Thyroid gland (tissue), 4 donors: ENCODE measurements around the gene BMPR1B. TPM values are rescaled to one million over a fixed set of nuclear protein-coding genes. Genes with fewer than 3 reads are reported as not detected.
"Not testable (repeated sequence)": the region's sequence is repeated elsewhere in the genome, so short reads cannot be mapped to it uniquely, and the experiment has no call there.

Experiments
- DNase-seq, 2 donors: peaks; one replicate each; pipeline ENCODE4 v3.0.0-alpha.2; 2019
- H3K27ac ChIP-seq, 3 donors: fragments of 200-600 bp; sonication (generic); 1 replicate in 2 of 3; 2 replicates in 1 of 3; pipeline ENCODE4 v1.5.1; 2016 to 2019; ENCODE audit warnings: mild to moderate bottlenecking in 1 of 3, moderate library complexity in 1 of 3
- H3K27me3 ChIP-seq: fragments of 200-600 bp; sonication (generic); one replicate; pipeline ENCODE4 v1.5.1; 2019
- H3K36me3 ChIP-seq, 2 donors: fragments of 200-600 bp; sonication (generic); one replicate each; pipeline ENCODE4 v1.5.1; 2016 to 2019
- H3K4me1 ChIP-seq, 2 donors: fragments of 200-600 bp; sonication (generic); one replicate each; pipeline ENCODE4 v1.5.1; 2017 to 2019
- H3K4me3 ChIP-seq, 3 donors: fragments of 200-600 bp; sonication (generic); replicated peaks in 1 of 3; 1 replicate in 2 of 3; 2 replicates in 1 of 3; pipeline ENCODE4 v1.5.1; 2016; ENCODE audit warnings: mild to moderate bottlenecking in 1 of 3
- H3K9me3 ChIP-seq: fragments of 200-600 bp; sonication (generic); one replicate; pipeline ENCODE4 v1.5.1; 2017
- CTCF ChIP-seq, 6 experiments: fragments of 200-600 bp in 3 of 6; fragments of 450-650 bp in 3 of 6; sonication (generic) in 3 of 6; IDR thresholded peaks; one replicate each; pipeline ENCODE4 v1.5.1; 2016 to 2019; ENCODE audit warnings: antibody characterized with exemption in 6 of 6, mild to moderate bottlenecking in 2 of 6, inconsistent platforms in 1 of 6, moderate library complexity in 1 of 6
- POLR2A ChIP-seq, 2 donors: fragments of 450-650 bp; IDR thresholded peaks; one replicate each; pipeline ENCODE4 v1.6.1; 2017; ENCODE audit warnings: antibody characterized with exemption in 2 of 2, mild to moderate bottlenecking in 2 of 2, moderate library complexity in 1 of 2
- WGBS, 2 donors: methylation state at CpG; one replicate each; pipeline ENCODE4 v1.1.5; 2017; 5-methylcytosine and 5-hydroxymethylcytosine counted together
- intact Hi-C: fragments of 100-400 bp; cut with DNase I; formaldehyde crosslinking; loops from one replicate; pipeline ENCODE4 v1.15.1; 2023
- total RNA-seq, 4 donors: library from RNA; depleted of rRNA; stranded (reverse); fragments of >200 nt; gene quantifications; one replicate each; pipeline ENCODE4 v1.2.3, GENCODE V29; 2016

BMPR1B gene
- total RNA-seq, 4 donors from 2014 or later: 0.49 to 0.89 (median 0.76) TPM

- TF ChIP-seq CTCF (IDR thresholded peaks at IDR 0.05) (no peak), POLR2A (IDR thresholded peaks at IDR 0.05) (no peak)
- Histone ChIP-seq H3K27ac (no peak overlapping the region), H3K4me3 (no peak overlapping the region), H3K27me3 (no peaks in the 10 kb centered on the region), H3K4me1 (peaks cover 0 to 4% of the 10 kb centered on the region in 2 donors), H3K36me3 (no peaks in the 10 kb centered on the region), H3K9me3 (no peaks in the 10 kb centered on the region)
- DNase-seq: no peak
- 89% methylated on average over 6 of the region's 6 CpGs for WGBS, 2 donors
- intact Hi-C loops: no loop called here
These were observed 405.1 kb downstream of the BMPR1B start for GRCh38 chr4:95162867-95163266.

GRCh38 chr4:95165926-95166524 lies 408.3 kb downstream of the BMPR1B start:
- intact Hi-C loops: no loop called here
- 17 to 21% methylated on average over 3 of the region's 3 CpGs for WGBS, 2 donors
- TF ChIP-seq CTCF (IDR thresholded peaks at IDR 0.05) (peak; percentile 29 to 86 (median 58)), POLR2A (IDR thresholded peaks at IDR 0.05) (no peak)
- Histone ChIP-seq H3K4me1 (peaks cover 0 to 4% of the 10 kb centered on the region in 2 donors), H3K9me3 (no peaks in the 10 kb centered on the region), H3K36me3 (no peaks in the 10 kb centered on the region), H3K27ac (no peak overlapping the region), H3K4me3 (no peak overlapping the region), H3K27me3 (no peaks in the 10 kb centered on the region)
- DNase-seq: peak; percentile 43 to 45

DNA sequence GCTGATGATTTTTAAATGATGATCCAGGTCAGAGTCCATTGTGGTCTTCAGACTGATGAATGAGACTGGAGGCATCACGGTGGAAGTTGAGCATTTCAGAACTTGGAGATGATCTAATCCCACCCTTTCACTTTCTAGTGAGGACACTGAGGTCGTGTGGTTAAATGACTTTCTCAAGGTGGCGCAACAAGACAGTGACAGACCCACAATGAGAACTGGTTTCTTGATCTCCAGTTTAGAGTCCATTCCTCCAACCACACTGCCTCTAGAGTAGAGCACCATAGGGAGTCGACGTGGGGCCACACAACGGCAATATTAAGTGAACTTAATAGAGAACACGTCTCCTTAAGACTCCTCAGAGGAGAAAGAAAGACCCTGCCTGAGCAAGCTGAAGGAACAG lies 410.1 kb downstream of the BMPR1B start:
- H3K27me3 ChIP-seq: no peaks in the 10 kb centered on the region
- WGBS, 2 donors: 80 to 85% methylated on average over 7 of the region's 7 CpGs
- no peak overlapping the region for H3K27ac ChIP-seq
- no peak for DNase-seq
- intact Hi-C loops: no loop called here
- no peaks in the 10 kb centered on the region for H3K36me3 ChIP-seq
- no peak overlapping the region for H3K4me3 ChIP-seq
- TF ChIP-seq POLR2A (IDR thresholded peaks at IDR 0.05): no peak
- TF ChIP-seq CTCF (IDR thresholded peaks at IDR 0.05): no peak
- no peaks in the 10 kb centered on the region for H3K9me3 ChIP-seq
- peaks cover 0 to 4% of the 10 kb centered on the region in 2 donors for H3K4me1 ChIP-seq

DNA sequence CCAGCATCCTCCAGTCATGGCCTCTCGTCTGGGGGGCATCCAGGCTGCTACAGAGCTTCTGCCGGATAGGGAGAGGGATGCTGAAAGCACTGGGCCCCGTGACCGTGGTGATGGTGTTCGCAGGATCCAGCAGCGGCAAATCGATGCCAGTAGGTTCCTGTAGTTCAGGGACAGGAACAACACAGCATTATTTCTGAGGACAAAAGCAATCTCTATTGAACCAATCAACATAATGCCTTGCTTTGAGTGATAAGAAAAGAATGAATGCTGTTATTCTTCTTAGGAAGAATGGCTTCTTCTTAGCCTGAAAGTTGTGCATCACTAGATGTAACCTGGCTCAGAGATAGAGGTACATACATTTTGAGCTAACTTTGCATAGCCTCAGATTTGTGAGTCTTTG lies 412.4 kb downstream of the BMPR1B start:
- TF ChIP-seq POLR2A (IDR thresholded peaks at IDR 0.05): no peak
- TF ChIP-seq CTCF (IDR thresholded peaks at IDR 0.05): no peak
- Histone ChIP-seq H3K27ac (no peak overlapping the region), H3K36me3 (no peaks in the 10 kb centered on the region), H3K4me3 (no peak overlapping the region), H3K4me1 (peaks cover 0 to 4% of the 10 kb centered on the region in 2 donors), H3K9me3 (no peaks in the 10 kb centered on the region), H3K27me3 (no peaks in the 10 kb centered on the region)
- no peak for DNase-seq
- WGBS, 2 donors: 86 to 88% methylated on average over 7 of the region's 7 CpGs
- intact Hi-C loops: no loop called here

GRCh38 chr4:95171377-95171776 lies 413.6 kb downstream of the BMPR1B start:
- H3K9me3 ChIP-seq, intact Hi-C loops, H3K36me3 ChIP-seq, DNase-seq, H3K4me3 ChIP-seq, H3K27ac ChIP-seq, H3K4me1 ChIP-seq, H3K27me3 ChIP-seq: not testable (repeated sequence)
- WGBS, 2 donors: 94 to 100% methylated on average over 1 of the region's 3 CpGs
